HG02970 (cell line): Measurements from ENCODE around the gene CTDSP2.
"Not testable (repeated sequence)": the region's sequence is repeated elsewhere in the genome, so short reads cannot be mapped to it uniquely, and the experiment has no call there.

Source experiments
- ATAC-seq: cut with Tn5 transposase; IDR thresholded peaks from one replicate; pipeline ENCODE4 v1.9.1; 2021; ENCODE audit warnings: mild to moderate bottlenecking, moderate library complexity, moderate number of reproducible peaks; ENCODE audit not compliant: unreplicated experiment, low FRiP score

CTDSP2 gene, protein sequence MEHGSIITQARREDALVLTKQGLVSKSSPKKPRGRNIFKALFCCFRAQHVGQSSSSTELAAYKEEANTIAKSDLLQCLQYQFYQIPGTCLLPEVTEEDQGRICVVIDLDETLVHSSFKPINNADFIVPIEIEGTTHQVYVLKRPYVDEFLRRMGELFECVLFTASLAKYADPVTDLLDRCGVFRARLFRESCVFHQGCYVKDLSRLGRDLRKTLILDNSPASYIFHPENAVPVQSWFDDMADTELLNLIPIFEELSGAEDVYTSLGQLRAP

DNA sequence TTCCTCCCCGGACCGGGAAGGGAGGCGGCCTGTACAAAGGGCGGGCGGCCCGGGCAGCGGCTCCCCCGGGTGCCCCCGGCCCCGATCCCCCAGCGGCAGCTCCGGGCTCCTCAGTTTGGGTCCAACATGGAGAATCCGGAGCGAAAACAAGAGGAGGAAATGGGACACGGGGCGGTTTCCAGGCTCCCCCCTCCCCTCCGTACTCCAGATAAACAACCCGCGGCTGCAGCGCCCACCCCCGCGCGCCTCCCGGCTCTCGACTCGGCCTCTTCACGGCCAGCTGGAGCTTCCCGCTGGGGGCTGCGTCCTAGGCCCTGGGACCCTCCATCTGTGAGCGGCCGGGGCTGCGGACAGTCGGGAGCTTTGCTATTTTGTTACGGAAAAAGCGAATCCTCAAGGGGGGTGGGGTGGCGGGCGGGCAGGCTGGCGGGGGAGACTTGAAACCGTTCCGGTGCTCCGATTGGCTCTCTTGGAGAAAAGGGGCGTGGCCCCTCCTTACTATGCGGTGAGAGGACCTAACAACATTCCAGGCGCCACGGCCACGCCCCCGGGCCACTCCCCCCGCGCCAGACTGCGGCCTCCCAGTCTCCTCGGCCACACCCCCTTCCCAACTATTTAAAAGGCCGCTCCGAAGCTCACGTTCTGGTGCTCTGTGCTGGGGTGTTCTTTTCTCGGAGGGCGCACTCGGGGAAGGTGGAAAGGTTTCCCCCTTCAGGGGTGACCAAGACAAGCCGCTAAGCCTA, at the start of gene CTDSP2:
CTDSP2 (minus strand) TSS at position 153 of the 743 bp plus-strand sequence. CDS start 294 bp downstream, outside the sequence.
- peak; percentile 41 for ATAC-seq

DNA sequence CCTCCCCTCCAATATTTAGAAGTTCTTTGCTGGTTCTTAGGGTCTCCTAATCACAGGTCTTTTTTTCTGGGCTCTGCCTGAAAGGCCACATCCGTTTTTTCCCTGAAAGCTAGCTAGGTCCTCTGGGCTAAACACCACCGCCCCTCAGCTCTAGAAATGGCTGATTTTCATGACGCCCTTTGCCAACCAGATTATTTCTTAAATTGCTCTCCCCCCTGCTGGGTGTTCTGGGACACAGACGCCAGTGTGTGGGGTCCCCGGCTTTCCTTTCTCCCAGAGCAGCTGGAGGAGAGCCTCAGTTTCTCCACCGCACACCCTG, 49.5 kb upstream of the CTDSP2 start:
- ATAC-seq, result no peak

DNA sequence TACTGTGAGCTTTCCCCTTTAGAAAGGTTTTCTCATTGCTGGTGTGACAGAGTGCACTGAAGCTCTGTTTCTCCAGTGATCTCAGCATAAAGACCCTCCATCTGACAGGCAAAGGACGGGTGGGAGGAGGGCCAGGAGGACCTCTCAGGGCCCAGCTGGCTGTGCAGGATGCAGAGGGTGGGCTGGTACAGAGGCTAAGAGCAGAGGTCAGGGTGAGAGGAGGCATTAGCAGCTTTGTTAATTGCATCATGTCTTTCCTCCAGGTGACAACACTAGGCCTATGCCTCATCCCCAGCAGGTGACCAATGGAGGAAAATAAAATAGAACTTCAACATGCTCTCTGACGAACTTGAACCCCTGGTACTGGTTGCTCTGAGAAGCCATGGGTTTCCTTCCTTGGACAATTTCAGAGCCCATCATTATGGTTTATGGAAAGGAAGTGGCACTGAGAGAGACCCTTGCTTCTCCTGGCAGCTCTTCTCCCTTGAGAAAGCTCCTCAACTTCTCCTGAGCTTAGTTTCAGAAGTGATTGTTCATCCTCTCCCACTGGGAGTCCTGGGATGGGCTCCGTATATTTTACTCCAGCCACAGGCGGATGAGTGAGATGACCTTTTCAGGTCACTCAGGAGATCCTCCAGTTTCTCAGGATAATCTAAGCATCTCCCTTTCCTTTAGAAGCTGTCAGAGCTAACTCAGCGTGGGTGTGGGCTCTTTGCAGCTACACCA, 49.0 kb upstream of the CTDSP2 start:
- no peak for ATAC-seq

DNA sequence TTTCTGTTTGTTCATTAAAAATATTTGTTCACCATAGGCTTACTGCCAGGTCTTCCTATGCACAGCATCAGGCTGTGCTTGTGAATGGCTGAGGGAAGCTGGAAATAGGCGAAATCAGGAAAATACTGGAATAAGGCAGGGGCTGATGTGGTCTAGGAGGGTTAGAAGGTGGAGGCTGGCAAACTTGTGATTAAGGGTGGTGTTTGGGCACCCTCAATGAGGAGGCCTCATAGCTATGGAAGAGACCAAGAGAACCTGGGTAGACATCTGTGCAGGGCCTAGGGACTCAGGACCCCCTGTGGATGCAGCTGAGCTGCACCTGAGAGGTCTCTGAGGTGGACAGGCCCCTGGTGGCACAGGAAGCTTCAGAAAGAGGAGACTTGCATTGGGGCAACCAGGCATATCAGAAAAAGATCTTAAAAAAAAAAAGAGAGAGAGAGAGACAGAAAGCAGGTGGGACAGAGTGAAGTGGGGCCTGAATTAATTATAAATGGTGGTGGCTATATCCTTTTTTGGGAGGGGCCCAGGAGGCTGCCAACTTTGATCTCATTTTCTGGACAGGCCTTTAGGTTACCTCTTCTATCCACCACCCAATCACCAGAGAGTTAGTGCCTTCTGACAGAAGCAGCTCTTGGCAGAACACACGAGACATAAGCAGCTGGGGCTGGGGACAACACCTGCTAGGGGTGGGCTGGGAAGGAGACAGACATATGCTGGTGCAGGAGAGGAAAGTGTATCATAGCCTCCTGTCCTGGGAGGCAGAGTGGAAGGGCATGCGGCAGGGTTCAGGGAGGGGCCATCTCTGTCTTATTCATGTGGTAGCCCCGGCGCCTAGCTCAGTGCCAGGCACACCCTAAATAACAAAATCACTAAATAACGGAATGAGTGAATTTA, 48.1 kb upstream of the CTDSP2 start:
- no peak for ATAC-seq

DNA sequence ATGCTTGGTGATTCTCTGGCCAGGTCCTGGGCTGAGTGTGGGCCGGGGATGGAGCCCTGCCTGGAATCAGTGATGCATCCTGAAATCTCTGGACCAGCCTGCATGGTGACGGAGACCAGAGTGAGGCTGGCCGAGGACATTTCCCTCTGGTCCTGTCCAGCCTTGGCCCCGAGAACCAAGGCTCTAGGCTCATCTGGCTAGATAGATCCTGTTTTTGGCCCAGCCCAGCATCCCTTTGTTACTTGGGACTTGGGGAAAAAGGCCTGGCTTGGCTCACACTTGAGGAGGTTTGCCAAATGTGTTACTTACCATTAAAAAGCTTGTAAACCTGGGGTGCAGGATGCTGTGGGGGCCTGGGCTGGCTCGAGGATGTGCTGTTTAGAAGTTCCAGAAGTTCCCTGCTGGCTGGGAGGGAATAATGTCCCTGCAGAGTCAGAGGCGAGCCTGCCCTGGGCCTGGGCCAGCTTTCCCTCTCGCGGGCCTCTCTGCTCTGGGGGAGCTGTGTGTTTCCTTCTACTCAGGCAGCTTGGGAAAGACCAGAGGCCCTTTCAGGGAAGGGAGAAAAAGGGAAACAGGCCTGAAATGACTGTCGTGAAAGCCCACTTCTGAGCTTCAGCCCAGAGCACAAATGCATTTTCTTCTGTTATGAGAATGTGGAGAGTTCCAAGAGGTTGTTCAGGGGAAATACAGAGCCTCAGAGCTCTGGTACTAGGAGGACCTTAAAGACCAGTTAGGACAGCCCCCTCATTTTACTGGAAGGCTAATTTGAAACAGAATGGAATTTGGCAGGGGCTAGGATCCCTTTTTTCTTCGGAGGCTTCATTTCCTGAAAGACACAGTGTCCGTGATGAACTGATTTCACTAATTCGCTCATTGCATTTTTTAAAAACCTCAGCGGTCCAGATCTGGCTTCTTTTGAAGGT, 47.2 kb upstream of the CTDSP2 start:
- ATAC-seq, result no peak

DNA sequence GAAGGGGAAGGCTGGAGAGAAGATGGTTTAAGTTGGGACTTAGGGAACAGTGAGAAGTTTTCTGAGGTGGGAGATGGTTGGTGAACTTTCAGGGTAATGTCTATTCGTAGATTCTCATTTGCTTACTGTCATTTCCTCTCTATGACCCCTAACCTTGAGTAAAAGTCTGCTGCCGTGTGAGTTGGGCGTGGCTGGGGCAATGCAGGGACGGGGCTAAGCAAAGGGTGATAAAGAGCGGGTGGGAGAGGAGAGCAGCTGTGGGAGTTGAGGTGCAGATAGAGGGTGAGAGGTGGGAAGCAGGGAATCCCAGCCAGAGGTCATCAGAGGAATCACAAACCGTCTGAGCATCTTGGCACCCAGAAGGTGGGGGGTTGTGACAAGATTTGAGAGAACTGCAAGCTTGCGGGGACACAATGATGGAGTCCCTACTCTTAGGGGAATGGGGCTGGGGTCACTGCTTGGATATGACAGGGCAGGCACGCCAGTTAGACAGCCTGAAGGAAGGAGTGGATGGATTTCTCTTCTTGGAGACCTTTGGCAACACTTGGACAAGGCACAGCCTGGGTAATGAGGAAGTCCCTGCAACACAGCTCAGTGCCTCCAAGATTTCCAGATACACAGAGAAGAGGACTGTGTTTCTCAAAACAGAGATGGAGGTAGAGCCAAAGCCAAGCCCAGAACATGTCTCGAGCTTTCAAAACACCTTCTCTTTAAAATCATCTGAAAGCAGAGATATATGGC, 45.9 kb upstream of the CTDSP2 start:
- ATAC-seq, result no peak

DNA sequence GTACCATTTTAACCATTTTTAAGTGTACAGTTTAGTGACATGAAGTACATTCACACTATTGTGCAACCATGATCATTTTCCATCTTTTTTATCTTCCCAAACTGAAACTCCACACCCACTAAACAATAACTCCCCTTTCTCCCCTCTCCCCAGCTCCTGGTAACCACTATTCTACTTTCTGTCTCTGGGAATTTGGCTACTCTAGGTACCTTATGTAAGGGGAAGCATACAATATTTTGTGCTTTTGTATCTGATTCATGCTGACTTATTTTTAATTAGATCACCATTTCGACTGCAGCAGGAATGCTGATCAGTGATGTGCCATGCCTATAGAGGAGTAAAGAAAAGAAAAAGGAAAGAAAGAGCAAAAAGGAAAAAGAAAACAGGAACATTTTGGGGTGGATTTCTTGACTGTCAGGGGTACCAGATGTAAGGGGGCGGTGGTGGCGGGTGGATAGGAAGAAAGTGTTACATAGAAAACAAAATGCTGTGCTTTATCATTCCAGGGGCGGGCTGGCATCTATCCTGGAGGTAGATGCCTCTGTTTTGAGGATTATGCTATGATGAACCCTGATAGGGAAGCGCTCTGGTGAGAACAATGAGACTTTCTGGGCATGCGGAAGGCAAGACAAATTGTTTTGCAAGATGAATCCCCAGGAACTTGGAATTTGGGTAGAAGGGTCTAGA, 45.2 kb upstream of the CTDSP2 start:
- no peak for ATAC-seq

DNA sequence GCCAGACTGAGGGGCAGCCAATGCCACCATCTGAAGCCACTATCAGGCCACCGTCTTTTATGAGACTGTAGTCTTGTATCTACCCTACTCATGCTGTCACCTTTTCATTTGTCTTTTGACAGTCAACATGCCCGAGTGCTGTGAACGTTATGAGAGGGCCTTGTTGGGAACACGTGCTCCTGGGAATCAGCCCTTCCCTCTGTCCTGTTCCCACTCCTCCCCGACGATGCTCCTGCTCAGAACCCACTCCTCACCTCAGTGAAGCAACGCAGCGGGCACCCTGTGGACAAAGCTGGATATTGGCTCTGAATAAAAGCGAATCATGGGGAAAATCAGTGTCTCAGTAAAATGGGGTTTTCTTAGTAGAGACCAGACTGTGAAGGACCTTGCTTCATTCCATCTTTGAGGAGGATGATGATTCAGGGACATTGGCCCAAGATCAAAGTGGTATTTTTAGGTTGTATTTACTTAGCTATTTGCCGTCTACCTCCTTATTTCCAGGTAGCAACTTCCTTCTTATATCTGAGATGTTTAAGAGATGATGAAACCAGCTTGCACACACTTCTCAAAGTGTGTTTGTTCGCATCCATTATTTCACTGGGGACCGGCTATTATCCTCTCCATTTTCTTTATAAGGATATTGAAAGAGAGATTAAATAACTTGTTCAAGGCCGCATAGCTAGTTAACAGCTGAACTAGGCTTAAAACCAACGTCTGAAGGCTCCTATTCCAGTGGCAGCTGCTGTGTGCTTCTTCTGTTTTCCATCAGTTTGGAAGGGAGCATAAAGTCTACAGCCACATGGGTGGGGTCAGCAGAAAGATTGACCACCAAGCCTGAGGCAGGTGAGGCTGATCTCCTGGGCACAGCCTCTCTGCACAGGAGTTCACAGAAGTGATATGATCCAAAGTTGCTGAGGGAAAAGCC, 43.9 kb upstream of the CTDSP2 start:
- no peak for ATAC-seq

DNA sequence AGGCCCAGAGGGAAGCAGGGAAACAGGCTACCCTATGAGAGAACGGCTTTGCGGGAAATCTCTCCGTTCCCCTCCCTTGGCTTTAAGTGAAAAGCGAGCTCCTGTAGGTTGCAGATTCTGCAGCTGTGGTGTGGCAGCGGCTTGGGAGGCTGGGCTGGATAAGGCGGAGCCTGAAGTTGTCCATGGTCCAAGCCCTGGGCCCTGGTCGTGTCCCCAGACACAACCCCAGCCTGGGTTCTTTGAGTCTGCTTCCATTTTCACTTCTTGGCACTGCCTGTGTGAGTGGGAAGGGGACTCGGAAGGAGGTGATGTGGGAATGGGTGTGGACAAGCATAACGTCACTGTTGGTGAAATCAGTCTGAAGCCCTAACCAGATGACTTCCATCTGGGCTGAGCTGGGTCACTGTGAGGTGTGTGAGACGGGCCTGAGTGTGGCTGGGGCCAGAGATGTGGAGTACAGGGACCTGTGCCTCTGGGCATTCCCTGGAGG, 43.0 kb upstream of the CTDSP2 start:
- no peak for ATAC-seq

DNA sequence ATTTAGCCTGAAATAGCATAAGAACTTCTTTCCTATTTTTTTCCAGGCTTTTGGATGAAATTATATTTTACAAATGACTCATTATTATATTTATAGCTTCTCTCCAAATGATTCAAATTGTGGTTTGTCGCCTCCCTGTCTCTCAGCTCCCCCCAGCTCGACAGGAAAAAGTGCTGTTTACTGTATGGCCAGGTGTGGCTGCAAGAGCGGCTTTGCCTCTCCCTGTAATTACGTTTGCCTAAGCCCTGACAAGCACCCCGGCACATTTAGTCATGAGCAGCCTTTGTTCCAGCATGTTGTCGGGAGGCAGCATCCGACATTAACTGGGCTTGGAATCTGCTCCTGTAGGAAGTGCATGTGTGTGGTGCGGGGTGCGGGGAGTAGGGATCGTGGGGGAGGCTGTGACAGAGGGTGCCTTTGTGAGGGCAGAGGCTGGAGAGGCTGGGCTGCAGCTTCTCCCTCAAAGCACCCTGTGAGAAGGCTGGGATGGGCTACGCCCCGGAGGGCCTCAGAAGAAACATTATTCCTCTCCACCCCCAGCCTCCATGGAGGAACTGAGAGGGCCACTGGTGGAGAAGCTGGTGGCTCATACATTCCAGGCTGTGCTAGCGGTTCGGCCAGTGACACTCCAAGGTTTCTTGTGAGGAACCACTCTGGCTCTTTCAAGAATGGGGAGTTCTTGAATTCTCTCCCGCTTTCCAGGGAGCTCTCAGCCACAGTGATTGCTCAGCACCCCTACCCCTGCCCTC, 42.1 kb upstream of the CTDSP2 start:
- ATAC-seq, result no peak

DNA sequence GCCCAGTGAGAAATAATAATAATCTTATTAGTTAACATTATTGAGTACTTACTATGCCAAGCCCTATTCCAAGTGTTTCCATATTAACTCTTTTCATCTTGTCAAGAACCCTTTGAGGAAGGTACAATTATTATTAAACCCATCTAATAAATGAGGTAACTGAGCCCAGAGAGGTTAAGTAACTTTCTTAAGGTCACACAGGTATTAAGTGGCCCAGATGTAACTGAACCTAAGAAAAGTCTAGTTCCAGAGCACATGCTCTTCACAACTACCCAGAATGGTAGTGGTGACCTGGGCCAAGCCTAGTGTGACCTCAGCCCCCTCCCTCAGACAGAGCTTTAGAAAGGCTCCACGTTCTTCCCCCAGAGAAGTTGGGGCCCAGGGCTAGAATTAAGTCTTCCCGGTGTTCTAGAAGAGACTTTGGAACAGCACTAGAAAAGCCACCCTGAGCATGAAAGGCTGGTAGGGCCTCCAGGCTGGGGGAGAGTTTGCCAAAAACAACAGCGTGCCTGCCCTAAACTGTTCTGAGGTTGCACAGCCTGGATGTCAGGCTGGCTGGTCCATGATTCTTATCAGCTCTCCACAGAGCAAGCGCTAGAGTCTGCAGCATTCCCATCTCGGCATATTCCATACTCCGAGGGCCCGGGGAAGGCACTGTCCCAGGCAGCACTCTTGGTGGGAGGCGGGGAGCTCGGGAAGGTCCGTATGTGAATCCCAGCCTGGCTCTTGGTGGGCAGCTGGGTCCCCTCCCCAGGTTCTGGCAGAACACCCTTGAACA, 41.3 kb upstream of the CTDSP2 start:
- no peak for ATAC-seq

DNA sequence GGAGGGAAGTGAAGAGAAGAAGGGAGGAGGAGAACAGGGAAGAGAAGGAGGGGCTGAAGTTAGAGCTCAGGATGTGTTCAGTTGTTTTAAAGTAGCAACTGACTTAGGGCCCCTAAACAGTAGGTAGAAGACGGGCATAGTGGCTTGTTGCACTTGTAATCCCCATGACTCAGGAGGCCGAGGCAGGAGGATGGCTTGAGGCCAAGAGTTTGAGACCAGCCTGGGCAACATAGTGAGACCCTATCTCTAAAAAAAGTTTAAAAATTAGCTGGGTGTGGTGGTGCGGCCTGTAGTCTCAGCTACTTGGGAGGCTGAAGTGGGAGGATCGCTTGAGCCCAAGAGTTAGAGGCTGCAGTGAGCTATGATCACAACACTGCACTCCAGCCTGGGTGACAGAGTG, 40.4 kb upstream of the CTDSP2 start:
- ATAC-seq, result not testable (repeated sequence)

DNA sequence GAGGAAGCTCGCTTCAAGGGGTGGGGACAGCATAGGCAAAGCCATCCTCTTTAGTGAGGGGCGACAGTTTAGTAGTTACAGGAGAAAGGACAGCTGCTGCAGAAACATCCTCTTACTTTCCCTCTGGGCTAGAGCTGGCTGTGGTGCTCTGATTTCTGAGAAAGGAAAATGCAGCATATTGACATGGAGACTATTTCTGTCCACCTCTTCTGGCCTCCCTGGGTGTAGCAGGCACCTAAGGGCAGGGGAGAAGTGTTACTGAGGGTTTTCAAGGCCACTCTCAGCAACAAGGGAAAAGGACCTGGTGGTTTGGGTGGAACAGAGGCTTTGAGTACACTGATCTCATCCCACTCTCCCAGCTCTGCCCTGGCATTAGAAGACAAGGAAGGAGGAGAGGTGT, 40.0 kb upstream of the CTDSP2 start:
- no peak for ATAC-seq

DNA sequence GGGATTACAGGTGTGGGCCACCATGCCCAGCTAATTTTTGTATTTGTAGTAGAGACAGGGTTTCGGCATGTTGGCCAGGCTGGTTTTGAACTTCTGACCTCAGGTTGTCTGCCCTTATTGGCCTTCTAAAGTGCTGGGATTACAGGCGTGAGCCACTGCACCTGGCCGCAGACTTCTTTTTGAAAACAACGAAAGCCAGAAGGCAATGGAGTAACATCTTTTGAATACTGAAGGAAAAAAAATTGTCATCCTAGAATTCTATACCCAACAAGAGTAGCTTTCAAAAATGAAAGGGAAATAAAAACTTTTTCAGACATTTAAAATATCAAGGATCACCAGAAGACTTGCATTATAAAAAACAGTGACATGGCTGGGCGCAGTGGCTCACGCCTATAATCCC, 38.7 kb upstream of the CTDSP2 start:
- no peak for ATAC-seq

DNA sequence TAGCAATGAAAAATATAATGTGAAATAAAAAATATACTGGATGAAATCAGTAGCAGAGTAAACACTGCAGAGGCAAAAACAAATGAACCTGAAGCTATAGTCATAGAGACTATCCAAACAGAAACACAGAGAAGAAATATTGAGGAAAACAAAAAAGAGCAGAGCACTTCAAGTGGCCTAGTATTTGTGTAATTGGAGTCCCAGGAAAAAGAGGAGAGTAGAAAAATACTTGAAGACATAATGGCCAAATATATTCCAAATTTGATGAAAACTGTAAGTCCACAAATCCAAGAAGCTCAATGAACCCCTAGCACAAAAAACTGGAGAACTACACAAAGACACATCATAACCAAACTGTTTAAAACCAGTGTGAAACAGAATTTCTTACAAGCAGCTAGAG, 37.2 kb upstream of the CTDSP2 start:
- no peak for ATAC-seq

DNA sequence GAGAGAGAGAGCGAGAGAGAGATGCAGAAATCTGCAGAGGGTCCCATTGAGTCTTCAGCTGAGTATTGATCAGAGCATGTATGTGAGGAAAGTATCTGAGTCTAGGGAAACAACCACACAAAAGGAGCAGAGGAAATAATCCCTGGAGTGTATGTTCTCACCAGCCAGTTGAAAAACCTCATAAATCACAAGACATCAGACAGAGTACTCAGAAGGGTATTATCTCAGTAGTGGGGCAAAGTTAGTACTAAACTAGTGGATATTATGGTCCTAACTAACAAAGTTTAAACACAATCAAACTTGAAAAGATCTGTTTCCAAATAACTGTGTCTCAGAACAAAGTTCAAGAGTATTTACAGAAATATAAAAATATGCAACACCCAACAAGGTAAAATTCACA, 36.5 kb upstream of the CTDSP2 start:
- no peak for ATAC-seq
